Measurements from ENCODE around the gene BANF2. TPM values are rescaled to one million over a fixed set of nuclear protein-coding genes. Genes with fewer than 3 reads are reported as not detected.
"Not testable (repeated sequence)": the region's sequence is repeated elsewhere in the genome, so short reads cannot be mapped to it uniquely, and the experiment has no call there.

The BANF2 gene
- total RNA-seq, 3 donors from 2014 or later, result not detected

DNA sequence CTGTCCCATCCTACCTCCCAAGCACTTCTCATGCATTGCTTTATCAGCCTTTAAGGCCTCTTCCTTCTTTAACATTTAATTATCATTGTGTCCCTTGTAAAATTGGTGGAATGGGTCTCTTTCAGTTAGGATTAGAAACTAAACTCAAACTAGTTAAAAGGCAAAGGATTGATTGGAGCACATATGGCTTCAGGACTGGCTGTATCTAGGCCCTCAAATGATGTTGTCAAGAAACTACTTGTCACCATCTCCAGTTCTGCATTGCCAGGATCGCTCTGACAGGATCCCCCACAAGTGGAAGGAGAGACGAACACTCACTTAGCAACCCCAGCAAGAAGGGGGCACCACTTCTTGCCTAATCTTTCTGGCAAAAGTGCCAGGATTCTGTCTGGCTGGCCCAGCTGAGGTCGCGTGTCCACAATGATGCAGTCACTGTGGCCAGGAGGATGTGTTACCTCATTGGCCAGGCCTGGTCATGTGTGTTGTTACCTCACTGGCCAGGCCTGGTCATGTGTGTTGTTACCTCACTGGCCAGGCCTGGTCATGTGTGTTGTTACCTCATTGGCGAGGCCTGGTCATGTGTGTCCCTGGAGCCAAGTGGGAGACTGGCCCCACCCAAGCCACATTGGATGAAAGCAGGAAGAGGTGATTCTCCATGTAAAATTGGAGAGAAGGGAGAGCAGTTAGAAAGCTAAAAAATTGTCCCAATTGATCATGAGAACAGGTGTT is 5.0 kb downstream of the BANF2 start:
- intact Hi-C loops (cut with DNase I; ENCODE audit: low total_unique reads), result no loop called here
- TF ChIP-seq POLR2AphosphoS5 (IDR thresholded peaks at IDR 0.05) (no peak), CTCF (IDR thresholded peaks at IDR 0.05) (no peak), POLR2A (IDR thresholded peaks at IDR 0.05) (no peak)
- no peaks in the 10 kb centered on the region for H3K36me3 ChIP-seq
- no peaks in the 10 kb centered on the region for H3K4me1 ChIP-seq
- H3K4me3 ChIP-seq, result no peak overlapping the region
- no peaks in the 10 kb centered on the region for H3K9me3 ChIP-seq
- no peaks in the 10 kb centered on the region for H3K27me3 ChIP-seq
- no peak overlapping the region for H3K27ac ChIP-seq
- DNase-seq (ENCODE audit: low spot score in 2 of 2), result no peak

DNA sequence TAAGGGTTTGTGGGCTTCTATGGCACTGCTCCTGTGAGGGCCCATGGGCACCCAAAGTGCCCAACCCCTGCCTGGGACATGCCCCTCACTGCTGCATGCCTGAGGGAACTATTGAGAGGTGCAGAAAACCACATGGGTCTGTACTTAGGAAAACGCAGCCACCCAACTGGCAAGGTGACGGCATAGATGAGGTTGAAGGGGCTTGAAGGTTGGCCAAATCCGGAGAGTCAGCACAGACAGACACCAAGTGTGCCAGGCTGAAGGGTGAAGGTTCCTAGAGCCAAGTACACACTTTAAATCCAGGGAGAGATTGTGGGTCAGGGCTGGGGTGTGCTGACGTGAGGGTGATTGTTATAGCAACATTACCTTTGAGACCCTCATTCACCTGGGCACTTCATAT is 6.2 kb downstream of the BANF2 start:
- Histone ChIP-seq H3K4me3 (no peak overlapping the region), H3K9me3 (no peaks in the 10 kb centered on the region), H3K36me3 (no peaks in the 10 kb centered on the region), H3K27ac (no peak overlapping the region), H3K4me1 (no peaks in the 10 kb centered on the region), H3K27me3 (no peaks in the 10 kb centered on the region)
- TF ChIP-seq POLR2A (IDR thresholded peaks at IDR 0.05), result no peak
- TF ChIP-seq CTCF (IDR thresholded peaks at IDR 0.05), result no peak
- TF ChIP-seq POLR2AphosphoS5 (IDR thresholded peaks at IDR 0.05), result no peak
- intact Hi-C loops (cut with DNase I; ENCODE audit: low total_unique reads), result no loop called here
- no peak for DNase-seq (ENCODE audit: low spot score in 2 of 2)

DNA sequence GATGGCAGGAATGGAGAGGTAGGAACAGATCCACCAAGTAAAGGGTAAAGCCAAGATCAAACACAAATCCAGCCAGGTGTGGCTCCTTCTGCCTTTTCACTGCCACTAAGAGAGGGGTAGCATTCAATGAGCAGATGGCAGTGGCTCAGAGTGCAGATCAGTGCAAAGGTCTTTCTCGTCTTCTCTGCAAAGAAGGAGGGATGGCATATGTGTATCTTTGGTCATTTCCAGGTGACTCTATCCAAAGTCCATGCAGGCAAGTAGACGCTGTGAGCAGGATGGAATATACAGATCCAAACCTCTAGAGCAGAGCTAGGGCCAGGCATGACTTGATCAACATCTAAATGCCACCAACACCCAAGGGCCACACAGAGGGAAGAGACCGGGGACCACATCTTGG is 6.9 kb downstream of the BANF2 start:
- Histone ChIP-seq H3K36me3 (no peaks in the 10 kb centered on the region), H3K27me3 (no peaks in the 10 kb centered on the region), H3K27ac (no peak overlapping the region), H3K4me3 (no peak overlapping the region), H3K4me1 (no peaks in the 10 kb centered on the region), H3K9me3 (no peaks in the 10 kb centered on the region)
- intact Hi-C loops (cut with DNase I; ENCODE audit: low total_unique reads), result no loop called here
- no peak for DNase-seq (ENCODE audit: low spot score in 2 of 2)
- no peak for TF ChIP-seq CTCF (IDR thresholded peaks at IDR 0.05)
- no peak for TF ChIP-seq POLR2AphosphoS5 (IDR thresholded peaks at IDR 0.05)
- TF ChIP-seq POLR2A (IDR thresholded peaks at IDR 0.05), result no peak

GRCh38 chr20:17707951-17708350 is 8.2 kb downstream of the BANF2 start:
- intact Hi-C loops (cut with DNase I; ENCODE audit: low total_unique reads); H3K9me3 ChIP-seq; H3K27ac ChIP-seq; H3K4me3 ChIP-seq; DNase-seq (ENCODE audit: low spot score in 2 of 2); H3K27me3 ChIP-seq; H3K4me1 ChIP-seq; H3K36me3 ChIP-seq: not testable (repeated sequence)

- H3K27me3 ChIP-seq, result no peaks in the 10 kb centered on the region
- no peak for DNase-seq (ENCODE audit: low spot score in 2 of 2)
- TF ChIP-seq CTCF (IDR thresholded peaks at IDR 0.05) (no peak), POLR2A (IDR thresholded peaks at IDR 0.05) (no peak), POLR2AphosphoS5 (IDR thresholded peaks at IDR 0.05) (no peak)
- no peak overlapping the region for H3K27ac ChIP-seq
- H3K9me3 ChIP-seq, result no peaks in the 10 kb centered on the region
- H3K4me3 ChIP-seq, result no peak overlapping the region
- H3K36me3 ChIP-seq, result no peaks in the 10 kb centered on the region
- intact Hi-C loops (cut with DNase I; ENCODE audit: low total_unique reads), result no loop called here
- no peaks in the 10 kb centered on the region for H3K4me1 ChIP-seq
Observed at GRCh38 chr20:17708675-17709360, 9.1 kb downstream of the BANF2 start.
